AG09309 (cell line): ENCODE data around the gene BIN2.

Experiments
- DNase-seq: peaks from one replicate; pipeline ENCODE4 v3.0.0-alpha.2; 2010; ENCODE audit warnings: low read depth
- H3K4me3 ChIP-seq: 2 replicates; pipeline ENCODE4 v1.5.1; 2011; ENCODE audit warnings: mild to moderate bottlenecking, low read depth, low read length, moderate library complexity; ENCODE audit not compliant: control insufficient read depth
- CTCF ChIP-seq: IDR thresholded peaks from 2 replicates; pipeline ENCODE4 v1.5.1; 2011; ENCODE audit warnings: mild to moderate bottlenecking, low read depth, low read length, inconsistent platforms; ENCODE audit not compliant: insufficient read depth, control insufficient read depth; ENCODE audit errors: missing control alignments

Gene BIN2

GRCh38 chr12:51270951-51271518, 52.9 kb downstream of the BIN2 start:
- peak overlapping the region; percentile 67 for H3K4me3 ChIP-seq

GRCh38 chr12:51270067-51270950, 53.7 kb downstream of the BIN2 start, which contains the start of gene SMAGP:
SMAGP (minus strand) TSS chr12:51270415; CDS start chr12:51269278, 1,137 bp downstream.
- no peak for DNase-seq
- TF ChIP-seq CTCF: no peak
- peak within 1 kb of the TSS; percentile 67 for H3K4me3 ChIP-seq

More at GRCh38 chr12:51270951-51271518, 52.9 kb downstream of the BIN2 start:
- DNase-seq: peak; percentile 65
- TF ChIP-seq CTCF: no peak

GRCh38 chr12:51269174-51270066, 54.6 kb downstream of the BIN2 start:
- no peak for DNase-seq
- peak overlapping the region; percentile 67 for H3K4me3 ChIP-seq
- peak; percentile 37 for TF ChIP-seq CTCF

- H3K4me3 ChIP-seq: no peak overlapping the region
- no peak for TF ChIP-seq CTCF
- DNase-seq: no peak
These were observed 59.0 kb downstream of the BIN2 start for GRCh38 chr12:51265024-51265423.

GRCh38 chr12:51264297-51264696, 59.7 kb downstream of the BIN2 start:
- no peak for DNase-seq
- no peak for TF ChIP-seq CTCF
- H3K4me3 ChIP-seq: no peak overlapping the region

- no peak for DNase-seq
- TF ChIP-seq CTCF: no peak
- H3K4me3 ChIP-seq: no peak overlapping the region
These were observed 60.6 kb downstream of the BIN2 start for GRCh38 chr12:51263341-51263740.
